Stimulated activated CD8-positive, alpha-beta memory T cell treated with anti-CD3 and anti-CD28 coated beads, Interleukin-7, amount 100 ng/mL, for 24 hours (primary cell): ENCODE data around the gene HOXA4.

ENCODE experiments used
- DNase-seq: peaks from one replicate; pipeline ENCODE4 v3.0.0-alpha.2; 2020; ENCODE audit warnings: low read depth

The HOXA4 gene

GRCh38 chr7:27146491-27147198 lies 16.1 kb upstream of the HOXA4 start:
- no peak for DNase-seq

DNA sequence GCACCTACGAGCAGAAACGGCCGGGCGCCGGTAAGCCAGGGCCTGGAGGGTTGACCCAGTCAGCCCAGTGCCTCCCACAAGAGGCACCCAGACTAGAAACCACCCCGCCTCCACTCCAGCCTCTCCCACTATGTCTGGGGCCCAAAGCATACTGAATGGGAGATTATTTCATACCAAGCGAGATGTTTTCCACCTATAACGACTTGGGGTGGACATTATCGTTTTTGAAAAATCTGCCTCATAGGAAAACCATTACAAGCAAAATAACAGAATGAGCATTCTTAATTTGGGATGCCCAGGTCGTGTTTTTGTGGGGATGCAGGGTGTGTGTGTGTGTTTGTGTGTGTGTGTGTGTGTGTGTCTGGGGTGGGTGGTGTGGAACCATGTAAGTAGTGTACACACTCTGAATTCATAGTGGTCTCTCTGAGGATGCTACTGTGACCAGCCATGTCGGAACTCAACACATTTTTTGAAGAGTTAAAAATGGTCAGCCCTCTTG lies 15.4 kb upstream of the HOXA4 start:
- DNase-seq = no peak

GRCh38 chr7:27145165-27145913 lies 14.8 kb upstream of the HOXA4 start:
- DNase-seq = no peak

DNA sequence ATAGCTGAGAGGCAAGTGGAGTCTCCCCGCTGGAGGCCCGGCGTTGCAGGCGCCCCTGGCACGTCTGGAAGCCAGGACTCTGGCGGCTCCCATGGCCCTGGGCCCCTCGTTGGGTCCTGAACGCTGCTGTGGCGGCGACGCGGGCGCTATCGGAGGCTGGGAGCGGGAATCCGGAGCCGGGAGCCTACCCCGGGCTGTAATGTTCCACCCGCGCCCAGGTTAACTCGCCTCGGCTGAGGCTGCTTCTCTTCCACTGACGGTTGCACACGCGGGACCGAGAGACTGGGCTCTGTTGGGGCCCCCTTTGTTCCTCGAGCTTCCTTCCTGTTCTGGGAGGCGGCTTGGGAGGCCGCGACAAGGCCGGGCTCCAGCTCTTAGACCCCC lies 14.2 kb upstream of the HOXA4 start:
- DNase-seq = no peak

- DNase-seq = no peak
These were observed 13.6 kb upstream of the HOXA4 start for GRCh38 chr7:27143950-27144780.

DNA sequence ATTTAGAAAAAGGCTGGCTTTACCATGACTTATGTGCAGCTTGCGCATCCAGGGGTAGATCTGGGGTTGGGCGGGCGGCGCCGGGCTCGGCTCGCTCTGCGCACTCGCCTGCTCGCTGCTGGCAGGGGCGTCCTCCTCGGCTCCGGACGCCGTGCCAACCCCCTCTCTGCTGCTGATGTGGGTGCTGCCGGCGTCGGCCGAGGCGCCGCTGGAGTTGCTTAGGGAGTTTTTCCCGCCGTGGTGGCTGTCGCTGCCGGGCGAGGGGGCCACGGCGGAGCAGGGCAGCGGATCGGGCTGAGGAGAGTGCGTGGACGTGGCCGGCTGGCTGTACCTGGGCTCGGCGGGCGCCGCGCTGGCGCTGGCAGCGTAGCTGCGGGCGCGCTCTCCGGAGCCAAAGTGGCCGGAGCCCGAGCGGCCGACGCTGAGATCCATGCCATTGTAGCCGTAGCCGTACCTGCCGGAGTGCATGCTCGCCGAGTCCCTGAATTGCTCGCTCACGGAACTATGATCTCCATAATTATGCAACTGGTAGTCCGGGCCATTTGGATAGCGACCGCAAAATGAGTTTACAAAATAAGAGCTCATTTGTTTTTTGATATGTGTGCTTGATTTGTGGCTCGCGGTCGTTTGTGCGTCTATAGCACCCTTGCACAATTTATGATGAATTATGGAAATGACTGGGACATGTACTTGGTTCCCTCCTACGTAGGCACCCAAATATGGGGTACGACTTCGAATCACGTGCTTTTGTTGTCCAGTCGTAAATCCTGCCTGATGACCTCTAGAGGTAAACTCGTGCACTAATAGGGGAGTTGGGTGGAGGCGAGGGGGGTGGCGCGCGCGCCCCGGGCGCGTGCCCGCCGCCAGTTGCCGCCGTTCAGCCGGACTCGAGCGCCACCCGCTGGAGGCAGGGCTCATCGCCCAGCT lies 12.7 kb upstream of the HOXA4 start, which contains the start of gene HOXA5:
TSS of gene HOXA5 (minus strand) at position 659 of the 927 bp plus-strand sequence. CDS start at position 585, 74 bp downstream.
- DNase-seq = no peak

- no peak for DNase-seq
These were observed 12.0 kb upstream of the HOXA4 start for GRCh38 chr7:27142580-27143022.

DNA sequence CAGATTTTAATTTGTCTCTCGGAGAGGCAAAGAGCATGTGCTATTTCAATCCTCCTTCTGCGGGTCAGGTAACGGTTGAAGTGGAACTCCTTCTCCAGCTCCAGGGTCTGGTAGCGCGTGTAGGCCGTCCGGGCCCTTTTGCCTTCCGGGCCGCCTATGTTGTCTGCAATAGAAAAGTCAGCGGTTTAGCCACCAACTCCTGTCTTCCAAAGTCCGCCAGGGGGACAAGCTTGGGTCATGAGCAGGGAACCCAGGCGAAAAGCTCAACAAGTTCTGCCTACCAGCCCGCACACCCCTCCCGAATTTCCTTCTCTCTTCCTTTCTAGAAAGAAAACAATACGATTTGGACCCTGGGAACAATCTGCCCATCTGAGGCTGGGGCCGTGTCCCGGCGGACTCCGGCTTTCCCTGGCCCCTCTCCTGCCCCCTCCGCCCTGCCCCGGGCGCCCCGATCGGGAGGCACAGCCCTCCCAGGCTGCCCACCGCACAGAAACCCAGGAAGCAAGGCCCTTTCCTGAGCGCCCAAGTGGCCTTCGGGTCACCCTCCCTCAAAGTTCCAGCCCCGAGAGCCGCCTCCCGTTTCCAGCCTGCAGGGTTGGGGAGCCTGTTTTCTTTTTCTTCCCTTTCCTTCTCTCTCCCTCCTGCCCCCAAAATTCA lies 11.5 kb upstream of the HOXA4 start:
- no peak for DNase-seq

GRCh38 chr7:27141137-27141922 lies 10.8 kb upstream of the HOXA4 start:
- no peak for DNase-seq

- no peak for DNase-seq
These were observed 9.7 kb upstream of the HOXA4 start for GRCh38 chr7:27140126-27140857.

DNA sequence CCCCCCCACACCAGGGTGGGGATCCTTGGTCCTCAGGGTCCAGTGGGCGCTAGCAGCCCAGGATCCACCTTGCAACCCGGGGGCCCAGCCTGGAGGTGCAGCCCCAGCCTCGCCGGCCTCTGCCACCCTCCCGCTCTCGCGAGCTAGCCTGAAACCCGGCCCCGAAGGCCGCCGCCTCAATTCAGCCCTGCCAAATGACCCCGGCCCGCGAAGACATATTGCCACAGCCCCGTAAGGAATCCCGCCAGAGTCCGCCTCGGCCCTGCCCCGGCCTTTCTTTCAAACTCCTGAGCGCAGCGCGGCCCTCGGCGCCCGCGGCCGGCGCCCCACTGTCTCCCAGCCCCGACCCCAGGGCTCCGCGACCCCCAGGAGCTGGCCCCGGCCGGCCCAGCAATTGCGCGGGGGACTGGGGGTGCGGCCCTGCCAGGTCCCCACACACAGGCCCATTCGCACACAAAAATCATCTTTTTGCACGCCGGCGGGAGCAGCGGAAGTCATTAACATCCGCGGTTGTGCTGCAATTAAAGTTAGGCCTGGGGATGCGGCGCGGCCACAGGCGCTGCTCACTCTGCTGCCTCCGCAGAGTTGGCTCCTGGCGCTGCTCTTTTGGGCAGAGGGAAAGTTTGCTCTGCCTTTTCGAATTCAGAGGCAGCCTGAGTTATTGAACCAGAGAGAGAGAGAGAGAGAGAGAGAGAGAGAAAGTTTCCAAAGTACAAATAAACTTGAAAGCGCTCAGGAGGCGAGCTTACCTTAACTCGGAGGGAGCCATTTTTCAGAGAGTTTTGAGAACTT lies 9.0 kb upstream of the HOXA4 start:
- DNase-seq = no peak

GRCh38 chr7:27138985-27139333 lies 8.4 kb upstream of the HOXA4 start:
- no peak for DNase-seq

GRCh38 chr7:27138472-27138871 lies 7.9 kb upstream of the HOXA4 start:
- no peak for DNase-seq

DNA sequence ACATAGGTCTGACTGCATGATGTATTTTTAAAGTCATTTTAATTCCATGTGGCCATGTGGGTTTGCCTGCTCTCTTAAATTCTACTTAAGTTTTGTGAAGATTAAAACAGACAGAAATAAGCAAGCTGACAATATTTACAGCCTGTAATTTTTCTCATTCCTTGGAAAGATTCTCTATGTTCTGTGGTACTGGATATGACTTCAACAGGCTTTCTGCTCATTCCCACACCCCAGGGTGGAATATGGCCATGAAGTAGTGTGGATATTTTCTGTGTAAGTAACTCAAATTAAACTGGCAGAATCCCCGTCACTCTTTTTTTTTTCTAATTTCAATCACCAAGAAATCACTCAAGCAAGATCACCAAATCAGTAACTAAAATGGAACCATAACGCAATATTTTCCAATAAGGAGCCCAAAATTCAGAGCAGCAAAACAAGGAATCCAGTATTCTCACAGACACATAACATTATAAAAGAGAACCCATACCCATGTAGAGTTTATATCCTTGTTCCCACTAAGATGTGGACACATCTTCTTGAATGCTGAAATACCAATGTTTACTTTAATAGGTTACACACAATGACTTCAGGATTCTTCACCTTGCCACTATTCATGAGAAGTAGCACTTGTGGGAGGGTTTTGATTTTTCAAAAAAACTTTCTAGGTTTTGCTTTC lies 7.2 kb upstream of the HOXA4 start:
- no peak for DNase-seq

DNA sequence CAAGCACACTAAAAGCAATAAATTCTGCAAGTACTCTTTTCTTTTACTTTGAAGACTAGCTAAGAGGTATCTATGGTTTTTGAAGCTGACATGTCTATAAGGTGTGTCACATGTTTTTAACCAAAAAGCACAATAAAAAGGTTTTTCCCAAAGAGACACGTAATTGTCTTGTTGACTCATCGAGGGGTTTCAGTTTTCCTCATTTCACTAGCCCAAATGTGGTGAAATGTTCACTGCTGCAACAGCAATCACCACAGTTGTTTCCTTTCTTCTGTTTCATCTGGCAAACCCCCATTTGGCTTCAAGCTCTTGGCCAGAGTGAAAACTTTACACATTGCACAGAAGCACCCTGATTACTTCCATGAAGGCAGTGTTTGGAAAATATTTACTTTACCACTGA lies 3.8 kb upstream of the HOXA4 start:
- DNase-seq = no peak

DNA sequence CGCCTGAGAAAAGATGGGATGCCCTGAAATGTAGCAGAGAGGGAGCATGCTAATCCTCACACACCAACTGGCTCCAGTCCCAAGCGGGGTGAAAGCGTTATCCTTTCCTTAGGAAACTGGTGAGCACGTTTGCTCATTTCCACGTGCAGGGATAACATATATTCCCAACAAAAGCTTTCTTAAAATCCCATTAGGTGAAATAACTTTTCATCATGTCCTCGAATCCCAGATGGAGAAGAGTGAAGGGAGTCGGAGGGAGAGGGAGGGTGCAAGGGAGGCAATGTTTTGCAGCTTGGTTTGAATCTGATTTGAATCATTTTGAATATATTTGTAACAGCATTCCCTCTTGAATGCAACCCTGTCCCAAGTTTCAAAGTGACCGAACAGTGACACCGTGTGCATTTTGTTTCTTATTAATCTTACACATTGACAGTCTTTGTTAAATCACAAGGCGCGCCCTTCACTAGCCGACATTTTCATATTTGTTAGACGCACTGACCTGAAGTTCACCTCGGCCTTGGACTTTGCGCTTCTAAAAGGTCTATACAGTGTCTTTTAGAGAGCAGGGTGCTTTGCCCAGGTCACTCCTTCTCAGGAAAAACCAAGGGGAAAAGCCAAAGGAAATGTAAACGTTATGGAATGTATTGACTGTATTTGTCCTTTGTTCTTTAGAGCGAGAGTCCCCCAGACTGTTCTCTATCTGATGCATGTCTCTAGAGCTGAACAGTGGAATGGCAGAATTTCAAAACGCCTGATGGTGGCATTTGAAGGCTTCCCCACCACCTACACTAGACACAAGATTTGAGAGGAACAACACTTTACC lies 3.1 kb upstream of the HOXA4 start:
- no peak for DNase-seq

DNA sequence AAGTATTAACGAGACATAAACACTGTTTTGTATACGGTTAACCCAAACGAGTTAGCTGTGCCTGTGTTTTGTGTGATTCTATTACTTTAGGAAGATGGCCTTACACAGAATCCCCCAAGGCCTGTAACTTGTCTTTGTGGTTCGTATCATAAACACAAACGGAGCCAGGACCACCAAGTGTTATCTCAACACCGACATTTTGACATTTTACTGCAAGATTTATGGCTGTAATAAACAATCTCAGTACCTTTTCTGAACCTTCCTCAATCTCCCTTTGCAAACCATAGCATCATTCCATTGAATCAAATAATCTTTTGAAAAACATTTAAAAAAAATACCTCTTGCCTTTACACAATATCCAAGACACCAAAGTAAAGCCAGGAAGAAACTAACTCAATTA lies 2.4 kb upstream of the HOXA4 start:
- no peak for DNase-seq
